ENCODE results near the gene CSNK2A1.
A peak's percentile ranks its signal among the peaks of the same experiment; 100 is the strongest.

DNA sequence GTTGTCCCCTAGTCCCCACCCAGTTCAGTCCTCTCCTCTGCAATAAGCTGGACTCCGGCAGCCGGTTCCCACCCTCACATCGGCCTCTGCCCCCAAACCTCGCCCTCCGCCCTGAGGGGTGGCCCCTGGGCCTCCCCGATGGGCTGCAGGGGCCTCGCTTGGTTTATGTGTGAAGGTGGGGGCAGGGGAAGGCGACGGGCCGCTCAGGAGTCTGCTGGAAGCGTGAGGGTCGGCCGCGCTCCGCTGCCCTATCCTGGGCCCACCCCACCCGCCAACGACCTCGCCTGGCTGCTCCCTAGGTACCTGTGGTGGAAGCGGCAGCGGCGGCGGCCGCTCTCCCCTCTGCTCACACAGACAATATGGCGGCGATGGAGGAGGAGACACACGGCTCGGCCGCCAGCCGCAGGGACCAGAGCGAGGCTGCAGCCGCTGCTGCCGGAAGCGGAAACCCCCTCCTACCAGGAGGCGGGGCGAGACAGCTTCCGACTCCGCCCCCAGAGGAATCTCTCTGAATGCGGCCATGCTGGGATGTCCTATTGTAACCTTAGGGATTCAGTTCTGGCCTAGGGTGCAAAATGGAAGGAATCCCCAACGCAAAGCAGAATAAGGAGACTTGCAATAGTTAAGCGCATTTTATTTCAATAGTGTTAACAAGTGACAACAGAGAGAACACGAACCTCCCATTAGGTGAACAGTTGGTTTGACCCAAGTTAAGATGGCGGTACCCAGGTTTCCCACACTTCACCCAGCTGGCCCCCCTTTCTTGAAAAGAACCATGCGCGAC lies at the start of gene CSNK2A1:
- TF ChIP-seq EP300 (IDR thresholded peaks at IDR 0.05; ENCODE audit: borderline replicate concordance), result peak; percentile 62; the same call in 1 of the 2 replicates
- no peak for TF ChIP-seq ZBTB7A (IDR thresholded peaks at IDR 0.05; ENCODE audit: low read depth)
- TF ChIP-seq RAD21 (IDR thresholded peaks at IDR 0.05; ENCODE audit: low read depth), result no peak
- peak; percentile 69 for TF ChIP-seq MAX (IDR thresholded peaks at IDR 0.05)
- peak; percentile 95 for TF ChIP-seq YY1 (IDR thresholded peaks at IDR 0.05; ENCODE audit: low read depth)
- no peak for TF ChIP-seq CEBPB (IDR thresholded peaks at IDR 0.05)
- TF ChIP-seq, protein P1, sequence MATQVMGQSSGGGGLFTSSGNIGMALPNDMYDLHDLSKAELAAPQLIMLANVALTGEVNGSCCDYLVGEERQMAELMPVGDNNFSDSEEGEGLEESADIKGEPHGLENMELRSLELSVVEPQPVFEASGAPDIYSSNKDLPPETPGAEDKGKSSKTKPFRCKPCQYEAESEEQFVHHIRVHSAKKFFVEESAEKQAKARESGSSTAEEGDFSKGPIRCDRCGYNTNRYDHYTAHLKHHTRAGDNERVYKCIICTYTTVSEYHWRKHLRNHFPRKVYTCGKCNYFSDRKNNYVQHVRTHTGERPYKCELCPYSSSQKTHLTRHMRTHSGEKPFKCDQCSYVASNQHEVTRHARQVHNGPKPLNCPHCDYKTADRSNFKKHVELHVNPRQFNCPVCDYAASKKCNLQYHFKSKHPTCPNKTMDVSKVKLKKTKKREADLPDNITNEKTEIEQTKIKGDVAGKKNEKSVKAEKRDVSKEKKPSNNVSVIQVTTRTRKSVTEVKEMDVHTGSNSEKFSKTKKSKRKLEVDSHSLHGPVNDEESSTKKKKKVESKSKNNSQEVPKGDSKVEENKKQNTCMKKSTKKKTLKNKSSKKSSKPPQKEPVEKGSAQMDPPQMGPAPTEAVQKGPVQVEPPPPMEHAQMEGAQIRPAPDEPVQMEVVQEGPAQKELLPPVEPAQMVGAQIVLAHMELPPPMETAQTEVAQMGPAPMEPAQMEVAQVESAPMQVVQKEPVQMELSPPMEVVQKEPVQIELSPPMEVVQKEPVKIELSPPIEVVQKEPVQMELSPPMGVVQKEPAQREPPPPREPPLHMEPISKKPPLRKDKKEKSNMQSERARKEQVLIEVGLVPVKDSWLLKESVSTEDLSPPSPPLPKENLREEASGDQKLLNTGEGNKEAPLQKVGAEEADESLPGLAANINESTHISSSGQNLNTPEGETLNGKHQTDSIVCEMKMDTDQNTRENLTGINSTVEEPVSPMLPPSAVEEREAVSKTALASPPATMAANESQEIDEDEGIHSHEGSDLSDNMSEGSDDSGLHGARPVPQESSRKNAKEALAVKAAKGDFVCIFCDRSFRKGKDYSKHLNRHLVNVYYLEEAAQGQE (IDR thresholded peaks at IDR 0.05; ENCODE audit: low read depth), result no peak
- peak; percentile 35; the same call in 1 of the 2 replicates for TF ChIP-seq TEAD4 (IDR thresholded peaks at IDR 0.05)
- TF ChIP-seq TAF1 (IDR thresholded peaks at IDR 0.05; ENCODE audit: low read depth), result peak; percentile 92
- TF ChIP-seq FOXM1 (IDR thresholded peaks at IDR 0.05; ENCODE audit: borderline replicate concordance, low read depth), result 0 out of 2 replicates have a peak, but pooled peaks have one; percentile 9

Measured in Ishikawa (cell line).